Measurements from ENCODE around the gene ASXL3.

ASXL3 gene

GRCh38 chr18:33744032-33744697 lies 166.1 kb downstream of the ASXL3 start:
- no peak for TF ChIP-seq GATA1 (IDR thresholded peaks at IDR 0.05; ENCODE audit: low read depth, low read length)
- TF ChIP-seq POLR2A (IDR thresholded peaks at IDR 0.05; ENCODE audit: low read length) = no peak
- no peak for DNase-seq

GRCh38 chr18:33745151-33745795 lies 167.3 kb downstream of the ASXL3 start:
- TF ChIP-seq POLR2A (IDR thresholded peaks at IDR 0.05; ENCODE audit: low read length) (no peak), GATA1 (IDR thresholded peaks at IDR 0.05; ENCODE audit: low read depth, low read length) (no peak)
- DNase-seq = no peak

GRCh38 chr18:33745871-33746545 lies 168.0 kb downstream of the ASXL3 start:
- DNase-seq = no peak
- no peak for TF ChIP-seq POLR2A (IDR thresholded peaks at IDR 0.05; ENCODE audit: low read length)
- no peak for TF ChIP-seq GATA1 (IDR thresholded peaks at IDR 0.05; ENCODE audit: low read depth, low read length)

- peak; percentile 36 to 41 for DNase-seq
- TF ChIP-seq POLR2A (IDR thresholded peaks at IDR 0.05; ENCODE audit: low read length) = no peak
- no peak for TF ChIP-seq GATA1 (IDR thresholded peaks at IDR 0.05; ENCODE audit: low read depth, low read length)
Observed at GRCh38 chr18:33749834-33750233, 171.8 kb downstream of the ASXL3 start.

GRCh38 chr18:33750366-33750765 lies 172.3 kb downstream of the ASXL3 start:
- TF ChIP-seq GATA1 (IDR thresholded peaks at IDR 0.05; ENCODE audit: low read depth, low read length) (no peak), POLR2A (IDR thresholded peaks at IDR 0.05; ENCODE audit: low read length) (no peak)
- DNase-seq = no peak

GRCh38 chr18:33751613-33752221 lies 173.7 kb downstream of the ASXL3 start:
- no peak for TF ChIP-seq POLR2A (IDR thresholded peaks at IDR 0.05; ENCODE audit: low read length)
- no peak for TF ChIP-seq GATA1 (IDR thresholded peaks at IDR 0.05; ENCODE audit: low read depth, low read length)
- peak; percentile 64 to 75 for DNase-seq

- no peak for TF ChIP-seq GATA1 (IDR thresholded peaks at IDR 0.05; ENCODE audit: low read depth, low read length)
- no peak for TF ChIP-seq POLR2A (IDR thresholded peaks at IDR 0.05; ENCODE audit: low read length)
Observed at GRCh38 chr18:33755391-33755790, 177.4 kb downstream of the ASXL3 start.

GRCh38 chr18:33755931-33756560 lies 178.0 kb downstream of the ASXL3 start:
- TF ChIP-seq GATA1 (IDR thresholded peaks at IDR 0.05; ENCODE audit: low read depth, low read length) (no peak), POLR2A (IDR thresholded peaks at IDR 0.05; ENCODE audit: low read length) (no peak)
- DNase-seq = peak; percentile 92 to 93

More at GRCh38 chr18:33755391-33755790, 177.4 kb downstream of the ASXL3 start:
- DNase-seq = peak in 1 of 2 experiments; percentile 47

GRCh38 chr18:33757037-33757436 lies 179.0 kb downstream of the ASXL3 start:
- DNase-seq = peak in 1 of 2 experiments; percentile 53
- TF ChIP-seq GATA1 (IDR thresholded peaks at IDR 0.05; ENCODE audit: low read depth, low read length) (no peak), POLR2A (IDR thresholded peaks at IDR 0.05; ENCODE audit: low read length) (no peak)

- DNase-seq = peak; percentile 51 to 64
- TF ChIP-seq GATA1 (IDR thresholded peaks at IDR 0.05; ENCODE audit: low read depth, low read length) = no peak
- TF ChIP-seq POLR2A (IDR thresholded peaks at IDR 0.05; ENCODE audit: low read length) = no peak
Observed at GRCh38 chr18:33761363-33761762, 183.3 kb downstream of the ASXL3 start.

- no peak for TF ChIP-seq POLR2A (IDR thresholded peaks at IDR 0.05; ENCODE audit: low read length)
- TF ChIP-seq GATA1 (IDR thresholded peaks at IDR 0.05; ENCODE audit: low read depth, low read length) = no peak
- DNase-seq = no peak
Observed at GRCh38 chr18:33781429-33781828, 203.4 kb downstream of the ASXL3 start.

All from erythroblast (primary cell).